C4-2B (cell line): Measurements from ENCODE around the gene S100A5.

Experiments
- CTCF ChIP-seq: fragments of 450-650 bp; conservative IDR thresholded peaks from 2 replicates; pipeline ENCODE4 v1.5.1; 2017; ENCODE audit warnings: mild to moderate bottlenecking
- ZFX ChIP-seq: fragments of 450-650 bp; IDR thresholded peaks from 2 replicates; pipeline ENCODE4 v1.6.1; 2017

- TF ChIP-seq CTCF: no peak
- no peak for TF ChIP-seq ZFX
Observed at GRCh38 chr1:153515504-153516394, 25.0 kb downstream of the S100A5 start.
